HepG2 (cell line): ENCODE results near the gene VPS11. TPM values are rescaled to one million over a fixed set of nuclear protein-coding genes. Genes with fewer than 3 reads are reported as not detected.

Source experiments
- AGO2 ChIP-seq: fragments of 200-400 bp; formaldehyde crosslinking; optimal IDR thresholded peaks from 2 replicates; pipeline ENCODE3; 2017; ENCODE audit warnings: mild to moderate bottlenecking, low read depth, low read length, moderate library complexity
- AKNA ChIP-seq: sonication (generic); formaldehyde crosslinking; IDR thresholded peaks from 2 replicates; pipeline ENCODE4 v1.4.0; 2020; ENCODE audit warnings: missing genetic modification reagents, borderline replicate concordance
- CC2D1A ChIP-seq: sonication (generic); formaldehyde crosslinking; IDR thresholded peaks from 2 replicates; pipeline ENCODE4 v1.8.1; 2023; ENCODE audit warnings: mild to moderate bottlenecking, missing genetic modification reagents
- DMAP1 ChIP-seq: IDR thresholded peaks from 2 replicates; pipeline ENCODE4 v1.6.1; 2016
- ETS1 ChIP-seq: sonication (generic); formaldehyde crosslinking; IDR thresholded peaks from 2 replicates; pipeline ENCODE4 v1.4.0; 2020; ENCODE audit warnings: missing genetic modification reagents
- KDM2A ChIP-seq: sonication (generic); formaldehyde crosslinking; IDR thresholded peaks from 2 replicates; pipeline ENCODE4 v1.4.0; 2020; ENCODE audit warnings: low read depth, missing genetic modification reagents, borderline replicate concordance
- MIXL1 ChIP-seq: IDR thresholded peaks from 2 replicates; pipeline ENCODE4 v1.6.1; 2016
- PRMT3 ChIP-seq: sonication (generic); formaldehyde crosslinking; IDR thresholded peaks from 2 replicates; pipeline ENCODE4 v1.8.1; 2022; ENCODE audit warnings: low read depth, mild to moderate bottlenecking, moderate library complexity, missing genetic modification reagents, borderline replicate concordance
- RAD21 ChIP-seq: fragments of 450-650 bp; formaldehyde crosslinking; IDR thresholded peaks from 2 replicates; pipeline ENCODE4 v1.5.0; 2020; ENCODE audit warnings: mild to moderate bottlenecking
- RARA ChIP-seq: IDR thresholded peaks from 2 replicates; pipeline ENCODE4 v1.6.1; 2016; ENCODE audit warnings: missing genetic modification reagents, missing compliant biosample characterization
- WIZ ChIP-seq: sonication (generic); formaldehyde crosslinking; IDR thresholded peaks from 2 replicates; pipeline ENCODE4 v1.5.1; 2020; ENCODE audit warnings: mild to moderate bottlenecking, missing genetic modification reagents
- XBP1 ChIP-seq: sonication (generic); formaldehyde crosslinking; IDR thresholded peaks from 2 replicates; pipeline ENCODE4 v1.5.0; 2020; ENCODE audit warnings: missing genetic modification reagents
- ZBTB7B ChIP-seq: sonication (generic); formaldehyde crosslinking; IDR thresholded peaks from 2 replicates; pipeline ENCODE4 v1.4.0; 2020; ENCODE audit warnings: missing genetic modification reagents
- ZNF598 ChIP-seq: sonication (generic); formaldehyde crosslinking; IDR thresholded peaks from 2 replicates; pipeline ENCODE4 v1.5.1; 2020; ENCODE audit warnings: mild to moderate bottlenecking, missing genetic modification reagents, borderline replicate concordance
- ZNF761 ChIP-seq: sonication (generic); formaldehyde crosslinking; conservative IDR thresholded peaks from 2 replicates; pipeline ENCODE4 v1.4.0; 2020; ENCODE audit warnings: mild to moderate bottlenecking, missing genetic modification reagents
- polyA plus RNA-seq, 8 experiments: library from polyadenylated mRNA; depleted of rRNA in 3 of 8; stranded (reverse) in 7 of 8; unstranded in 1 of 8; fragments of >200 nt; fragmentation: Illumina TruSeq in 4 of 8; extraction: Trizol in 4 of 8; gene quantifications; 2 replicates each; pipeline versions ENCODE4 v1.2.1 to v1.2.3, GENCODE V29; 2011 to 2016; ENCODE audit warnings: low read depth in 4 of 8, missing spikeins in 1 of 8, mixed read lengths in 1 of 8; ENCODE audit not compliant: insufficient read depth in 1 of 8
- total RNA-seq, 5 experiments: library from RNA; depleted of rRNA; stranded (reverse); fragments of >200 nt; fragmentation: Illumina TruSeq; extraction: Trizol; gene quantifications; 2 replicates each; pipeline ENCODE4 v1.2.3, GENCODE V29; 2016; ENCODE audit warnings: low read depth in 1 of 5
- TF ChIP-seq, protein P1 (sequence below): sonication (generic); formaldehyde crosslinking; IDR thresholded peaks from 2 replicates; pipeline ENCODE4 v1.5.0; 2020; ENCODE audit warnings: mild to moderate bottlenecking, missing genetic modification reagents, borderline replicate concordance
- TF ChIP-seq, protein P2 (sequence below): IDR thresholded peaks from 2 replicates; pipeline ENCODE4 v1.6.1; 2016; ENCODE audit warnings: missing compliant biosample characterization, missing genetic modification reagents, borderline replicate concordance
- TF ChIP-seq, protein P3 (sequence below): sonication (generic); formaldehyde crosslinking; IDR thresholded peaks from 2 replicates; pipeline ENCODE4 v1.5.0; 2020; ENCODE audit warnings: missing genetic modification reagents, mild to moderate bottlenecking, borderline replicate concordance

Gene VPS11
- total and polyA plus RNA-seq, 2 of the 13 experiments (the other 11 are each of a cell fraction or from before 2014, with no cell fraction given) = 13.7 to 21.6 TPM

- TF ChIP-seq KDM2A (CRISPR knock-in tag) (0 out of 2 replicates have a peak, but pooled peaks have one; percentile 27), ZNF598 (CRISPR knock-in tag) (no peak), MIXL1 (no peak), DMAP1 (CRISPR knock-in tag) (peak; percentile 23; the same call in 1 of the 2 replicates), AKNA (no peak), ETS1 (CRISPR knock-in tag) (no peak), CC2D1A (no peak), AGO2 (no peak), XBP1 (CRISPR knock-in tag) (no peak), ZBTB7B (no peak), PRMT3 (CRISPR knock-in tag) (no peak), WIZ (no peak), RAD21 (CRISPR knock-in tag) (no peak), RARA (no peak), ZNF761 (CRISPR knock-in tag) (peak; percentile 38; the same call in 1 of the 2 replicates)
- TF ChIP-seq, protein P1, sequence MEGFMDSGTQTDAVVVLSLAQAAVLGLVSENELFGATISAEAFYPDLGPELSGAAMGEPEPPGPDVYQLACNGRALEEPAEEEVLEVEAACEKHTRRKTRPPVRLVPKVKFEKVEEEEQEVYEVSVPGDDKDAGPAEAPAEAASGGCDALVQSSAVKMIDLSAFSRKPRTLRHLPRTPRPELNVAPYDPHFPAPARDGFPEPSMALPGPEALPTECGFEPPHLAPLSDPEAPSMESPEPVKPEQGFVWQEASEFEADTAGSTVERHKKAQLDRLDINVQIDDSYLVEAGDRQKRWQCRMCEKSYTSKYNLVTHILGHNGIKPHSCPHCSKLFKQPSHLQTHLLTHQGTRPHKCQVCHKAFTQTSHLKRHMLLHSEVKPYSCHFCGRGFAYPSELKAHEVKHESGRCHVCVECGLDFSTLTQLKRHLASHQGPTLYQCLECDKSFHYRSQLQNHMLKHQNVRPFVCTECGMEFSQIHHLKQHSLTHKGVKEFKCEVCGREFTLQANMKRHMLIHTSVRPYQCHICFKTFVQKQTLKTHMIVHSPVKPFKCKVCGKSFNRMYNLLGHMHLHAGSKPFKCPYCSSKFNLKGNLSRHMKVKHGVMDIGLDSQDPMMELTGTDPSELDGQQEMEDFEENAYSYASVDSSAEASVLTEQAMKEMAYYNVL (CRISPR knock-in tag) = no peak
- TF ChIP-seq, protein P2, sequence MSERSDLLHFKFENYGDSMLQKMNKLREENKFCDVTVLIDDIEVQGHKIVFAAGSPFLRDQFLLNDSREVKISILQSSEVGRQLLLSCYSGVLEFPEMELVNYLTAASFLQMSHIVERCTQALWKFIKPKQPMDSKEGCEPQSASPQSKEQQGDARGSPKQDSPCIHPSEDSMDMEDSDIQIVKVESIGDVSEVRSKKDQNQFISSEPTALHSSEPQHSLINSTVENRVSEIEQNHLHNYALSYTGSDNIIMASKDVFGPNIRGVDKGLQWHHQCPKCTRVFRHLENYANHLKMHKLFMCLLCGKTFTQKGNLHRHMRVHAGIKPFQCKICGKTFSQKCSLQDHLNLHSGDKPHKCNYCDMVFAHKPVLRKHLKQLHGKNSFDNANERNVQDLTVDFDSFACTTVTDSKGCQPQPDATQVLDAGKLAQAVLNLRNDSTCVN (CRISPR knock-in tag) = no peak
- TF ChIP-seq, protein P3, sequence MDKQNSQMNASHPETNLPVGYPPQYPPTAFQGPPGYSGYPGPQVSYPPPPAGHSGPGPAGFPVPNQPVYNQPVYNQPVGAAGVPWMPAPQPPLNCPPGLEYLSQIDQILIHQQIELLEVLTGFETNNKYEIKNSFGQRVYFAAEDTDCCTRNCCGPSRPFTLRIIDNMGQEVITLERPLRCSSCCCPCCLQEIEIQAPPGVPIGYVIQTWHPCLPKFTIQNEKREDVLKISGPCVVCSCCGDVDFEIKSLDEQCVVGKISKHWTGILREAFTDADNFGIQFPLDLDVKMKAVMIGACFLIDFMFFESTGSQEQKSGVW (CRISPR knock-in tag) = no peak
Measured at GRCh38 chr11:119029340-119030028, 38.1 kb upstream of the VPS11 start (continued).
